Hematopoietic multipotent progenitor cell treated with erythropoietin and hydrocortisone succinate and interleukin-3 and kit ligand, for 17 days (in vitro differentiated cells): ENCODE measurements around the gene METTL8.

Source experiments
- DNase-seq: peaks from one replicate; pipeline ENCODE4 v3.0.0-alpha.2; 2015; ENCODE audit warnings: low spot score

Gene METTL8

GRCh38 chr2:171433763-171434012 is at the start of gene METTL8:
Gene METTL8 (minus strand): TSS chr2:171433990. CDS start chr2:171392185, 41,805 bp downstream.
- DNase-seq, result no peak

DNA sequence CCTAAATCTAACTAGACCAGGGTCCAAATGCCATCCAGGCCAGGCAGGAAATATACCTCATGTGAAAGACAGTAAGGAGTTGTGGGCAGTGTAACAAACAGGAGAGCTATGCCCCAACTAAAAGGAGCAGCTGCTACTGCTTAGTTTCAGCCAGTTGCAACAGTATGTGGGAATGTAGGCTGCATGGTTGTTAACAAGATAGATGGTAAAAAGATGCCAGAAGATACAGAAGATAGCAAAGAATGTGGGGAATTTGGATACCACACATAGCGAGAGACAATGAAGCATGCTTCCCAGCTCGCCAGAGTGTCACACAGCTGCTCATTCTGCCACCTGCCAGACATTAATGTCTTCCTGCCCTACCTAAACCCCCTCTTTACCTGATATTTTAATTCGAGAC is 49.1 kb upstream of the METTL8 start:
- DNase-seq, result no peak

- DNase-seq, result no peak
Observed at GRCh38 chr2:171482308-171482707, 48.5 kb upstream of the METTL8 start.

GRCh38 chr2:171480908-171481307 is 47.1 kb upstream of the METTL8 start:
- DNase-seq, result no peak

DNA sequence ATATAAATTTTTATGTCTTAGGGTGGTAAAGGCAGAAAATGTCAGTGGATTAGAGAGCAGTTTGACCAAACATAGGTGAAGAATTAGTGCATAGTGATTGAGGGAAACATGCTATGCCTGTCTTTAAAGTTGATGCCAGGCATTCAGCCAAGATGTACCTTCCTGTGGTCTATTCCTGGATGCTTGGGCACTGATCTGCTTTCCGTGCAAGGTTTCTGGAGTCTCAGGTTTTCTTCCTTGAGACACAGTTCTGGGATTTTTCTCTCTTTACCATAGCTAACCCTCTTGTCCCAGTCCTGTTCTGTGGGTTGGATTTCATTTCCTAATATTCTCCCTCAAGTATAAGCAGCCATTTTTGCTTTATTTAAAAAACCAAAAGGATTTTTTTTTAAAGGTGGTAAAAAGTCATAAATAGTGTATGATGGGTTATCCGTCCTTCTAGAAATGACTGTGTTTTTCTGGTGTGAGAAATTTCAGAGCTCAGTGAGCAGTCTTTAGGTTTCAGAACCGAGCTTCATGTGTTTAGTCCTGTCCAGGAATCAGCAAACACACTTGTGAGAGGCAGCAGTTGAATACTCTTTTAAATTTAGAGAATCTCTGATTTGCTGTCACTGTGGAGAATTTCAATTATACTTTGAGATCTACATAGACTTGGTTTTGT is 45.5 kb upstream of the METTL8 start:
- no peak for DNase-seq

DNA sequence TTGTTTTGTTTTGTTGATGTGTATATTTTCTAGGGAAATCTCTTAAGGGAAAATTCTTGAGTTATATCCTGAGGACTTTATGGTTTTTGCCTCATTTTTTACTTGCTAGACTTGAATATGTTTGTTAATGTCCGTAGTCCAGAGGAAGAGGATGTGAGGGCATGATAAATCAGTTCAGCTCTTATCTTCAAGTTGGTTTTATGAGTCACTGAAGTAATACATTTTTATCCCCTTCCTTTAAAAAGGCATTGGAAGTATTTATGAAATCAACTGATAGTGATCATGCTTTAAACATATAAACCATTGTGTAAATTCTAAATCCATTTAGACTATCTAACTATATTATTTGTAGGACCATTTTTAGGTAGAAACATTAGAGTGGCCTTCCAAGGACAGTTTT is 44.6 kb upstream of the METTL8 start:
- DNase-seq, result no peak

GRCh38 chr2:171475979-171476378 is 42.2 kb upstream of the METTL8 start:
- DNase-seq, result no peak

DNA sequence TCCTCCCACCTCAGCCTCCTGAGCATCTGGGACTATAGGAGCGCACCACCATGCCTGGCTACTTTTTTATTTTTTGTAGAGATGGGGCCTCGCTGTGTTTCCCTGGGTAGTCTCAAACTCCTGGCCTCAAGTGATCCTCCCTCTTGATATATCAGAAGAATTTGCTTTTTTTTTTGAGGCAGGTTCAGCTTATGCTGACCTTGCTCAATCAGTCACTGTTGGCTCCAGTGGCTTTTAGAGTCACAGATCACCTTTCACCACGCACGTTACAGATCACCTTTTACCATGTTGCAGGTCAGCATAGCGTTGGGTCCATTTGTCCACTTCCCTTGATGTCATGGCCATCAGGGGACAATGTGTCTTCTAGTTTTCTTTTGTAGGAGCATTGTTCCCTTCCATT is 36.3 kb upstream of the METTL8 start:
- no peak for DNase-seq

DNA sequence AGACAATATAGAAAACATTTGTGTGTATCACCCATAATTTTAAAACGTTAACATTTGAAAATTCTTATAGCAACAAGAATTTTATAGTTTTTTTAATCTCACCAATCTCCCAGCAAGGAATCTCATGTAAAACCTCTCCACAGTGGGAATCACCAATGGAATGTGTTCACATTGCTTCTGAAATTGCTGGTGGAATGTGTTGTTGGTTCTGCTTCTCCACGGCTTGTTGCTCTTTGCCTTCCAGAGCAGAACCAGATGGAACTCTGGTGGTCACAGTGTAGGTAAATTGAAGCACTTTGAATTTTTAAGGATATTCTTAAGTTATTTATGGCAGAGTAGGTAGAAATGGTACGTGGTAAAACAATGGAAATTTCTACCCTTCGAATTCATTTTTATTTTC is 35.4 kb upstream of the METTL8 start:
- DNase-seq, result no peak

DNA sequence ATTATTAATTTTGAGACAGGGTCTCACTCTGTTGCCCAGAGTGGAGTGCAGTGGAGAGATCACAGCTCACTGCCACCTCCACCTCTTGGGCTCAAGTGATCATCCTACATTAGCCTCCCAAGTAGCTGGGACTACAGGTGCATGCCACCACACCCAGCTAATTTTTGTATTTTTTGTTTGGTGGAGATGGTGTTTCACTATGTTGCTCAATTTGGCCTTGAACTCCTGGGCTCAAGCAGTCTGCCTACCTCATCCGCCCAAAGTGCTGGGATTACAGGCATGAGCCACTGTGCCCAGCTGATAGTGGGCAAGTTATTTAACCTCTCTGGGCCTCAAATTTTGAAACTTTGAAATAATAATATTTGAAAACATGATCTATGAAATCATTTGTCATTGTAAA is 26.7 kb upstream of the METTL8 start:
- DNase-seq, result no peak

DNA sequence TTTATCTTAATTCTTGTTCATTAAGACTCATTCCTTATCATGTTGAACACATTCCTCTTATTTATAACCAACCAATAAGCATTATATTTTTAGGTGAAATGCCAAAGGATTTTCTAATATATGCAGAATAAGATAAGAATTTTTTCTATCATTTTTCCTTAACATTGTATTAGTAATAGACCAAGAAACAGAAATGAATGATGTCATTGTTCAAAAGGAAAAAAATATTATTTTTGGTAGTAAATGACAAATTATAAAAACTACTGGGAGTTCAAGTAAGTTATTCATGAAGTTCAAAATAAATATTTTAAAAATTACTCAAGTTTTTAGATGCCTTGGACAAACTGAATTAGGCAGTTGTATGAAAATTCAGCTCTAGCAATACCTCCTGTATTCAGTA is 25.7 kb upstream of the METTL8 start:
- DNase-seq, result no peak

DNA sequence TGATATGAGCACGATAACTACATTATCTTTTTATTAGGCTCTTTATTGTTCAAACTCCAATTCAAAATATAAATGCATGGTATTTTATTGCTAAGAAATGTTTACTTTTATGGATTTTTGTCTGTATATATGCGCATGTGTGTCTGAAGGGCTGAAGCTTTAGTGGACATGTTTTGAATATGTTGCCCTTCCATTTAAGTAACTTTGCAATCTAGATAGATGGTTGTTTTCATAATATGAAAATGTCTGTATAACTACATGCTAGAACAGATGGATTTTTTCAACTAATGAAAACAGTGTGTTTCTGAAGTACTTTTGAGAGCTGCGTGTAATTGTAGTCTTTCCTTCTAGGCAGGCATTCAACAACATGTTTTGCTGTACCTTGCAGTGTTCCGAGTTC is 19.0 kb upstream of the METTL8 start:
- DNase-seq, result no peak

DNA sequence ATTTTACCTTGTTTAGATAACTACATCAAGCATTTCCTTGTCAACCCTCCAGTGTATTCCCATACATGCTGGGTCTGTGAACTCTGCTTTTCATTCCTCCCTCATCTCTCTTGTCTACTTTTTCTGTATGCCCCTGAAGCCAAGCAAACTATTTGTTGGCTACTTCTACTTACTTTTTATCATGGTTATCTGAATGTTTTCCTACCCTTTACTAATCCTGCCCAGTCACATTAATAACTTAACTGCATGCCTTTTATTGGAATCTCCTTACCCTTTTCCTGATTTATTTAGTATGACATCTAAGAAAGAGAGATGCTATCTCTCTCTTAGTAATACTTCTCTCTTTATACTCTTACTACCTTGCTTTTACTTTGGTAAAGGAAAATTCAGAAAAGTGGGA is 17.3 kb upstream of the METTL8 start:
- no peak for DNase-seq

GRCh38 chr2:171447675-171448074 is 13.9 kb upstream of the METTL8 start:
- DNase-seq, result no peak

DNA sequence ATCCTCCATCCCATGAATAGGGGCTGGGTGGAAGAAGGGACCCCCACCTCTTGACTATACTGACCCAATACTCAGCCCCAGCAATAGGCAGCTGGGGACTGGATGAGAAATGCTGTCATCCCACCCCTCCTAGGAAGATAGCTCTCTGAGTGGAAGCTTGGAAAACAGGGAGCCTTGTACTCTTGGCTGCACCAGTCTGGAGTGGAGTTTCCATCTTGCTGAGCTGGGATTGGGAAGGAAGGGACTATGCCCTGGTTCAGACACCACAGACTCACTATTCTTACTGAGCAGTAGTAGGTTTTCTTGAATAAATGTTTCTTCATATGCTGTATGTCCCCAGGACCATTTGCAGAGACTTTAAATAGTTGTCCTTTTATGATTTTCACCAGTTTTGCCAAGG is 7.7 kb upstream of the METTL8 start:
- no peak for DNase-seq

- no peak for DNase-seq
Observed at GRCh38 chr2:171436307-171436706, 2.5 kb upstream of the METTL8 start.

GRCh38 chr2:171434013-171434989 is 511 bp upstream of the METTL8 start, which contains the start of gene DCAF17:
Gene DCAF17 (plus strand): TSS chr2:171434226. CDS start chr2:171434578, 352 bp downstream.
- peak; percentile 90 for DNase-seq

DNA sequence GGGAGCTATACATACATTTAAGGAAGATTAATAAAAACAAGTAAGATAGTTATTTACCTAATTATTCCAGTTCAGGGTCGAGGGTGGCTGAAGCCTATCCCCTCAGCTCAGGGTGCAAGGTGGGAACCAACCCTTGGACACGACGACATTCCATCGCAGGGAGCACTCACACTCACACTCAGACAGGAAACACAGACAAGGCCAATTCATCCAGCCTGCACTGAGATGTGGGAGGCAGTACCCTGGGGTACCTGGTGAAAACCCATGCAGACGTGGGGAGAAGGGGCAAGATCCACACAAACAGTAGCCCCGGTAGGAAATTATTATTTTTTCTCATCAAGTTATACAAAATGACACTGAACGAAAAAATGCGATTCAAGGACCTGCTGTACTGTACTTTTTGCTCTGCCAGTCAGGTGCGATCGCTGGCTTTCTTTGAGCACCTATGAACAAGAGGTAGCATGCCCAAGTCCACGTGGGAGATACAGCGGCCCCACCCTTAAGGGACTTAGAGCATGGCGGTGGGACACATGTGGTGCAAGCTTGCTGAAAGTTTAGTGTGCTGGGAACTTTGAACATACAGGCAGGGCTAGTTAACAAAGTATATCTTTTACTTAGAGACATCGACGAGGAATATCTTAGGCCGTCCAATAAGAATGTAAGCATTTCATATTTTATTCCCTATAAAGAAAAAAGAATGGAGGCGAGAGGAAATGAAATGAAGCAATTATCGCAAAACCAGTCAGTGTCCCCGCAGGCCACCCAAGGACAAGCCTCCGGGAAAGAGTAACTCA is 624 bp downstream of the METTL8 start:
- DNase-seq, result peak; percentile 39

DNA sequence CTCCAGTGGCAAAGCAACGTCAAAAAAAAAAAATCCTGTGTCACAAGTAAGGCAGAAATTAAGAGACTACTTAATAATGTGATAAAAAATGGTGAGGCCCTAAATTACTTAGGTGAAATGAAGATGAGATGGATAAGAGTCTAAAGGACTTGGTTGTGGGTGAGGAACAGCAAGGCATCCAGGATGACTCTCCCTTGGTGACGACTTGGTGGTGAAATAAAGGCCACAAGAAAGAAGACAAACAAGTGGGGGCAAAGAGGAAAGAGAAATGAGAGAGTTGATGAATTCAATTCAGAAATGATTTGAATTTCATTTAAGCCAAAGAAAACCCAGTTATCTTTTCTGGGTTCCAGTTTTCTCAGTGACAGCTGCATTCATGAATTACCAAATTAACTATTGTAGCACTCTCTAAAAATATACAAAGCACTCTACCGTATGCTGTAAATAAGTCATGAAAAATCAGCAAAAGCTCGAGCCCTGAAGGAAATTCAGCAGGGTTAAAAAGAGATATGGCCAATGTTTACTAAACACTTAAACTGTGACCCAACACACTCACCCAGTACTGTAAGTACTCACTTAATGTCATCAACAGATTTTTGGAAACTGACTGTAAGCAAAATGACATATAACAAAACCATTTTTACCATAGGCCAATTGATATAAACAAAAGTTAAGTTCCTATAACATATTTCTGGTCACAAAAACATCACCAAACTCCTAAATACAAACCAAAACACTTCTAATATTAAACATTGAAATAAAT is 1.4 kb downstream of the METTL8 start:
- DNase-seq, result no peak

GRCh38 chr2:171431677-171432167 is 2.1 kb downstream of the METTL8 start:
- no peak for DNase-seq

DNA sequence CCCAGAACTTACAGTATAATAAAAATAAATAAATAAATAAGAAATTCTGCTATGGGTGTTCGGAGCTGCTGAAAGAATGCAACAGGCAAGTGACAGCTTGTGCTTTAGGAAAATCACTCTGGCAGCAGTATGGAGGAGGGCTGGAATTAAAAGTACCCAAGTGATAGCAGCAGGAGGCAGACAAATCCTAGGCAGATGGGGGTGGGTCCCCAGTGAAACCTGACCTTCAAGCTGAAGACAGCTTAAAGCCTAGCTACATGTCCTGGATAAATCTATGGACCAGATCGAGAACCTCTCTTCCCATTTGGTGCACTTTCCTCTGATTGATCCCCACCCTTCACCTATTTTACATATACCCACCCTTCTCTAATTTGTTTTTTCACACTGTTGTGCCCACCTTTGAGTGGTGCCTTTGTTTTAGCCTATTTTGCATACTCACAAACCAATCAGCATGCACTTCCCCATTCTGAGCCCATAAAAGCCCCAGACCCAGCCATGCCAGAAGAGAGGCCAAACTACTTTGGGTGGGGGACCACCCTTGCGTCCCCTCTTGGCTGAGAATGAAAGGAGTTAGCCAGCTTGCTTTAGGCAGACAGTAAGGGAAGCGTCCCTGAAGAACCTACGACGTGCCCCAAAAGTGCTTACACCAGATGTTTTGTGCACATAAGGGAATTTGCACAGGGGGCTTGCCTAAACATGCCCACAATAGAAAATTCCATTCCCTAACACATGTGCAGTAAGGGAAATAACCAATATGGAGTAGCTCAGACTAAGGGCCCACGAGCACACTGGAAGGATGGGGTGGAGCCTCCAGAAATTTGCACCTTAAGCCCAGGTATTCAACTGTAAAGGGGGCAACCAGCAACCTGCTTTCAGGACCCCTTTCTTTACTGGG is 3.0 kb downstream of the METTL8 start:
- no peak for DNase-seq
